OCI-LY1 (cell line): ENCODE results near the gene IBA57.

Experiments used
- CTCF ChIP-seq: fragments of 200-600 bp; sonication (generic), shearing (Covaris generic); IDR thresholded peaks from 2 replicates; pipeline ENCODE4 v1.5.1; 2017; ENCODE audit warnings: mild to moderate bottlenecking, antibody characterized with exemption, low read length, moderate library complexity, mixed read lengths
- EZH2 ChIP-seq: fragments of 200-600 bp; sonication (generic), shearing (Covaris generic); IDR thresholded peaks from 2 replicates; pipeline ENCODE4 v1.8.0; 2017; ENCODE audit warnings: borderline replicate concordance, mixed run types, mild to moderate bottlenecking, antibody characterized with exemption, low read length, moderate library complexity, mixed read lengths

GRCh38 chr1:228143480-228144192, 22.0 kb upstream of the IBA57 start:
- no peak for TF ChIP-seq CTCF
- no peak for TF ChIP-seq EZH2
